ENCODE results near the gene RANBP3L.

DNA sequence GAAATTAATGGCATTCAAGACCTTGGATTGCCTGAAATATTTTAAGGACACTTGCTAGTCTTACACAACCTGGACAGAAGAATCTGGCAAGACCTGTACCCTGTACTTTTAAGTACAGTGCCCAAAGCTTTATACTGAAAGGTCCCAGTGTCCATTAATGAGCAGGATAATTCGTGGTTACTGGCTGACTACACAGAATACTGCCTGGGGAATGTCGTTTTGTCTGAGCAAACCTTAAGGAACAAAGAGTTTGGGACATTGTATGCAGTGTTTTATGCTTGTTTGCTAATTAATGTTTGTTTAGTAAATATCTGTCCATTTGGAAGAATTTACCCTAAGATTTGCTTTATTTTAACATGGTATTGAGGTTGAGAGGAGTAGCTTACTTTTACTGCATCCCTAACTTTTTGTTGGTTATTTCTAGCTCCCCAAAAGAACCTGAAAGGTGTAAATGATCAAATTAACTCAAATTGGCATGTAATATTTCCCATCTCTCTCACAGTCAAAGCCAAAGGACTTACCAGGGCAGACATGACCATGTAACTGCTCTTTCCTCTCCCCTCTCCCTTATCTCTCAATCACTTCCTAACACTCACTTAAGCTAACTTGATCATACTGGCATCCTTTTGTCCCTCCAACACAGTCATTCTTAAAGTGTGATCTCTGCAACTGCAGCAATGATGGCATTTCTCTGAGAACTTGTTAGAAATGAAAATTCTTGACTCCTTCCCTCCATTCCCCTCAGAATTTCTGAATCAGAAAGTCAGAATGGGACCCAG, 15.7 kb downstream of the RANBP3L start:
- TF ChIP-seq CTCF (IDR thresholded peaks at IDR 0.05; ENCODE audit: insufficient read depth, low read depth, low read length): no peak
- no peak for TF ChIP-seq EZH2 (IDR thresholded peaks at IDR 0.05; ENCODE audit: insufficient read depth, low read length)
